GM08714 (cell line): ENCODE measurements around the gene GSK3B.

ENCODE experiments used
- H3K4me3 ChIP-seq: fragments of 200-500 bp; sonication (Bioruptor generic); 2 replicates; pipeline ENCODE4 v1.5.1; 2014; ENCODE audit warnings: mild to moderate bottlenecking, low read length, inconsistent platforms
- ZNF274 ChIP-seq: IDR thresholded peaks from 2 replicates; pipeline ENCODE4 v1.6.1; 2012; ENCODE audit warnings: mild to moderate bottlenecking, low read depth, low read length

Gene GSK3B

GRCh38 chr3:119856695-119857094, 237.6 kb downstream of the GSK3B start:
- TF ChIP-seq ZNF274, result no peak
- no peak overlapping the region for H3K4me3 ChIP-seq

GRCh38 chr3:119849126-119849525, 245.1 kb downstream of the GSK3B start:
- TF ChIP-seq ZNF274, result no peak
- no peak overlapping the region for H3K4me3 ChIP-seq

GRCh38 chr3:119841808-119842471, 252.3 kb downstream of the GSK3B start:
- H3K4me3 ChIP-seq, result no peak overlapping the region
- no peak for TF ChIP-seq ZNF274

- no peak overlapping the region for H3K4me3 ChIP-seq
- TF ChIP-seq ZNF274, result no peak
Measured at GRCh38 chr3:119835556-119835955, 258.7 kb downstream of the GSK3B start.

GRCh38 chr3:119834754-119835370, 259.4 kb downstream of the GSK3B start:
- no peak for TF ChIP-seq ZNF274
- H3K4me3 ChIP-seq, result no peak overlapping the region

- no peak for TF ChIP-seq ZNF274
- H3K4me3 ChIP-seq, result no peak overlapping the region
Measured at GRCh38 chr3:119831941-119832371, 262.3 kb downstream of the GSK3B start.

GRCh38 chr3:119831022-119831421, 263.2 kb downstream of the GSK3B start:
- TF ChIP-seq ZNF274, result no peak
- H3K4me3 ChIP-seq, result no peak overlapping the region

- TF ChIP-seq ZNF274, result no peak
- no peak overlapping the region for H3K4me3 ChIP-seq
Measured at GRCh38 chr3:119829420-119829819, 264.8 kb downstream of the GSK3B start.

- H3K4me3 ChIP-seq, result no peak overlapping the region
- TF ChIP-seq ZNF274, result no peak
Measured at GRCh38 chr3:119826711-119827608, 267.3 kb downstream of the GSK3B start.

- TF ChIP-seq ZNF274, result no peak
Measured at GRCh38 chr3:119825820-119826219, 268.4 kb downstream of the GSK3B start.

GRCh38 chr3:119819806-119820205, 274.4 kb downstream of the GSK3B start:
- TF ChIP-seq ZNF274, result no peak
- H3K4me3 ChIP-seq, result no peak overlapping the region

More at GRCh38 chr3:119825820-119826219, 268.4 kb downstream of the GSK3B start:
- H3K4me3 ChIP-seq, result no peak overlapping the region

GRCh38 chr3:119818937-119819336, 275.3 kb downstream of the GSK3B start:
- no peak overlapping the region for H3K4me3 ChIP-seq
- no peak for TF ChIP-seq ZNF274

GRCh38 chr3:119817583-119818363, 276.5 kb downstream of the GSK3B start:
- TF ChIP-seq ZNF274, result no peak

GRCh38 chr3:119817071-119817470, 277.2 kb downstream of the GSK3B start:
- TF ChIP-seq ZNF274, result no peak
- no peak overlapping the region for H3K4me3 ChIP-seq

More at GRCh38 chr3:119817583-119818363, 276.5 kb downstream of the GSK3B start:
- H3K4me3 ChIP-seq, result no peak overlapping the region

- H3K4me3 ChIP-seq, result no peak overlapping the region
- no peak for TF ChIP-seq ZNF274
Measured at GRCh38 chr3:119815716-119816115, 278.5 kb downstream of the GSK3B start.
